WI38 (cell line): ENCODE results near the gene AKAP9.

Experiments used
- H3K4me3 ChIP-seq: 2 replicates; pipeline ENCODE4 v1.5.1; 2011; ENCODE audit warnings: low read depth, mild to moderate bottlenecking, control low read depth, low read length
- CTCF ChIP-seq: IDR thresholded peaks from 2 replicates; pipeline ENCODE4 v1.5.1; 2012; ENCODE audit warnings: low read depth, mild to moderate bottlenecking, control low read depth, low read length

The AKAP9 gene

GRCh38 chr7:92116949-92117348 lies 176.3 kb downstream of the AKAP9 start:
- H3K4me3 ChIP-seq = no peak overlapping the region
- no peak for TF ChIP-seq CTCF

- TF ChIP-seq CTCF = no peak
- H3K4me3 ChIP-seq = no peak overlapping the region
Observed at GRCh38 chr7:92119213-92119759, 178.6 kb downstream of the AKAP9 start.

- H3K4me3 ChIP-seq = no peak overlapping the region
- no peak for TF ChIP-seq CTCF
Observed at GRCh38 chr7:92121681-92122080, 181.0 kb downstream of the AKAP9 start.

- no peak for TF ChIP-seq CTCF
- H3K4me3 ChIP-seq = no peak overlapping the region
Observed at GRCh38 chr7:92131093-92131492, 190.4 kb downstream of the AKAP9 start.

- H3K4me3 ChIP-seq = no peak overlapping the region
- TF ChIP-seq CTCF = no peak
Observed at GRCh38 chr7:92131764-92132330, 191.2 kb downstream of the AKAP9 start.

- peak overlapping the region; percentile 88 for H3K4me3 ChIP-seq
- TF ChIP-seq CTCF = no peak
Observed at GRCh38 chr7:92133133-92133736, 192.6 kb downstream of the AKAP9 start.

GRCh38 chr7:92133737-92134270 lies 193.1 kb downstream of the AKAP9 start:
- H3K4me3 ChIP-seq = peak overlapping the region; percentile 88
- peak; percentile 88 for TF ChIP-seq CTCF
